Right atrium auricular region (tissue), 2 donors: Measurements from ENCODE around the gene ACSL4. TPM values are rescaled to one million over a fixed set of nuclear protein-coding genes. Genes with fewer than 3 reads are reported as not detected.

Source experiments
- DNase-seq: peaks from one replicate; pipeline ENCODE4 v3.0.0-alpha.2; 2019; ENCODE audit warnings: low spot score
- H3K27ac ChIP-seq, 2 donors: fragments of 200-600 bp; sonication (generic); 1 replicate in 1 of 2; 2 replicates in 1 of 2; pipeline ENCODE4 v1.5.1; 2016 to 2019
- H3K27me3 ChIP-seq, 2 donors: fragments of 200-600 bp; sonication (generic); one replicate each; pipeline versions ENCODE4 v1.5.1 to v1.6.0; 2017 to 2019
- H3K36me3 ChIP-seq: fragments of 200-600 bp; sonication (generic); one replicate; pipeline ENCODE4 v1.5.1; 2016
- H3K4me1 ChIP-seq, 2 donors: fragments of 200-600 bp; sonication (generic); one replicate each; pipeline versions ENCODE4 v1.5.1 to v1.6.0; 2017 to 2019
- H3K4me3 ChIP-seq, 2 donors: fragments of 200-600 bp; sonication (generic); 1 replicate in 1 of 2; 2 replicates in 1 of 2; pipeline ENCODE4 v1.5.1; 2017 to 2019; ENCODE audit warnings: mild to moderate bottlenecking in 1 of 2, moderate library complexity in 1 of 2
- H3K9me3 ChIP-seq, 2 donors: fragments of 200-600 bp; sonication (generic); one replicate each; pipeline ENCODE4 v1.5.1; 2019
- total RNA-seq, 2 donors: library from RNA; depleted of rRNA; stranded (reverse); fragments of >200 nt; gene quantifications; one replicate each; pipeline ENCODE4 v1.1.0, GENCODE V29; 2016
- TF ChIP-seq, protein P1 (sequence below), 2 donors: fragments of 200-600 bp; sonication (generic); IDR thresholded peaks; one replicate each; pipeline ENCODE4 v1.5.1; 2019; ENCODE audit warnings: antibody characterized with exemption in 2 of 2

Gene ACSL4
- total RNA-seq, 2 donors from 2014 or later: 40.5 to 45.5 TPM

DNA sequence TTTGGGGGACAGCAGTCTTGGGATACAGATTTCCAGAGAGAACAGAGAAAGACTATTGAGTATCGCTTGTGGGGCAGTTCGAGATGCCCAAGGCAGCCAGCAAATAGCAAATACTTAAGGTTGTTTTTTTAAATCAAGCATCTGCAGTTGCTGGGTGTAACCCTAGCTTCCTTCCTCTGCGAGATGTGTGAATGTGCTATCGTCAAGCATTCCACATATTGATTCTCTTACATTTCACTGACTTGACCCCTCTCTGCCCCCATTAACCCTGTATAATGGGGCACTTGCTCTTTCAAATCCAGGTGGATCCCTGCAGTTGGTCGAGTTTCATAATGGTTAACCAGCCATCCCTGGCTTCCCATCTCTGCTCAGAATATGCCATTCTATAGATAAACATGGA, 131.6 kb downstream of the ACSL4 start:
- no peak for DNase-seq
- H3K4me1 ChIP-seq: no peaks in the 10 kb centered on the region
- H3K36me3 ChIP-seq: no peaks in the 10 kb centered on the region
- H3K27ac ChIP-seq: no peak overlapping the region
- H3K4me3 ChIP-seq: no peak overlapping the region
- H3K9me3 ChIP-seq: peaks cover 0 to 5% of the 10 kb centered on the region in 2 donors
- no peaks in the 10 kb centered on the region for H3K27me3 ChIP-seq
- TF ChIP-seq, protein P1, sequence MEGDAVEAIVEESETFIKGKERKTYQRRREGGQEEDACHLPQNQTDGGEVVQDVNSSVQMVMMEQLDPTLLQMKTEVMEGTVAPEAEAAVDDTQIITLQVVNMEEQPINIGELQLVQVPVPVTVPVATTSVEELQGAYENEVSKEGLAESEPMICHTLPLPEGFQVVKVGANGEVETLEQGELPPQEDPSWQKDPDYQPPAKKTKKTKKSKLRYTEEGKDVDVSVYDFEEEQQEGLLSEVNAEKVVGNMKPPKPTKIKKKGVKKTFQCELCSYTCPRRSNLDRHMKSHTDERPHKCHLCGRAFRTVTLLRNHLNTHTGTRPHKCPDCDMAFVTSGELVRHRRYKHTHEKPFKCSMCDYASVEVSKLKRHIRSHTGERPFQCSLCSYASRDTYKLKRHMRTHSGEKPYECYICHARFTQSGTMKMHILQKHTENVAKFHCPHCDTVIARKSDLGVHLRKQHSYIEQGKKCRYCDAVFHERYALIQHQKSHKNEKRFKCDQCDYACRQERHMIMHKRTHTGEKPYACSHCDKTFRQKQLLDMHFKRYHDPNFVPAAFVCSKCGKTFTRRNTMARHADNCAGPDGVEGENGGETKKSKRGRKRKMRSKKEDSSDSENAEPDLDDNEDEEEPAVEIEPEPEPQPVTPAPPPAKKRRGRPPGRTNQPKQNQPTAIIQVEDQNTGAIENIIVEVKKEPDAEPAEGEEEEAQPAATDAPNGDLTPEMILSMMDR (IDR thresholded peaks at IDR 0.05): no peak

DNA sequence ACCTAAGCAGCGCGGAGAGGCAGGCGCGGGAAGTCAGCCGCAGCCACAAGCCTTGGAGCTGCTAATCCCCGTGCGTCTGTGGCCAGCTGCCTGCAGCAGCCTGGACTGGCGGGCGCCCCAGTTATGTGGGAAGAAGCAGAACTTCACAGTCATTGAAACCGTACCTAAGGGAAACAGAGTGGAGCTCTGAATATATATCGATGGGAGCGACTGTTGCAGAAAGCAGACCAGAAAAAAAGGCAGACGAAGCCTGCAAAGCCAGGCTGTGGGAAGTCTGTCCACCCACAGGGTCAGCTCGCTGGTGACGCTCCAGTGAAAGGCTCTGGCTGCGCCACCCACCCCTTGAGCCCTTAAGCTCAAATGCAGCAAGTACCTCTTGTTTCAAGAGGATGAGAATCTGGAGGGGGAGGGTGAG, 132.8 kb downstream of the ACSL4 start:
- no peak for DNase-seq
- no peaks in the 10 kb centered on the region for H3K36me3 ChIP-seq
- H3K9me3 ChIP-seq: peaks cover 0 to 1% of the 10 kb centered on the region in 2 donors
- TF ChIP-seq, protein P1 (IDR thresholded peaks at IDR 0.05): no peak
- H3K27me3 ChIP-seq: no peaks in the 10 kb centered on the region
- no peak overlapping the region for H3K27ac ChIP-seq
- H3K4me1 ChIP-seq: no peaks in the 10 kb centered on the region
- H3K4me3 ChIP-seq: no peak overlapping the region

DNA sequence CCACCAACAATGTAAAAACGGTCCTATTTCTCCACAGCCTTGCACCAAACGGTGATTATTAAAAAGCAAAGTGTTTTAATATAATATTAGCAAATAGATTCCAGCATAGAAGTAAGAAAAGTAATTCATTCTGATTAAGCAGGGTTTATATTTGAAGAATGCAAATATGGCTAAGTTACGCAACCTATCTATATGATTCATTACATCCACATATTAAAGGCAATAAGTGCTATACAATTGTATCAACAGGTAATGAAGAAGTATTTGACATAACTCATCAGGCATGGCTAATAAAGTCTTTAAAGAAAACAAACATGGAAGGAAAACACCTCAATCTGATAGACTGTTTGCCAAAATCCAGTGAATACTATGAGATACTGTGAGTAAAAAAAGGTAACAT, 137.0 kb downstream of the ACSL4 start:
- TF ChIP-seq, protein P1 (IDR thresholded peaks at IDR 0.05): no peak
- no peaks in the 10 kb centered on the region for H3K27me3 ChIP-seq
- H3K36me3 ChIP-seq: no peaks in the 10 kb centered on the region
- no peaks in the 10 kb centered on the region for H3K4me1 ChIP-seq
- DNase-seq: no peak
- H3K9me3 ChIP-seq: no peaks in the 10 kb centered on the region
- no peak overlapping the region for H3K4me3 ChIP-seq
- no peak overlapping the region for H3K27ac ChIP-seq

Other genes starting within 250 kb of the ACSL4 start
- 1 to 10 TPM; 2.6 to 3.8 TPM for gene NXT2, start 196.4 kb downstream of the ACSL4 start, total RNA-seq
- gene KCNE5, start 108.1 kb downstream of the ACSL4 start, total RNA-seq: under 1 TPM in 1 of 2 donors, not detected in 1; 0.63 TPM